ENCODE measurements around the gene RANGRF.

Gene RANGRF

DNA sequence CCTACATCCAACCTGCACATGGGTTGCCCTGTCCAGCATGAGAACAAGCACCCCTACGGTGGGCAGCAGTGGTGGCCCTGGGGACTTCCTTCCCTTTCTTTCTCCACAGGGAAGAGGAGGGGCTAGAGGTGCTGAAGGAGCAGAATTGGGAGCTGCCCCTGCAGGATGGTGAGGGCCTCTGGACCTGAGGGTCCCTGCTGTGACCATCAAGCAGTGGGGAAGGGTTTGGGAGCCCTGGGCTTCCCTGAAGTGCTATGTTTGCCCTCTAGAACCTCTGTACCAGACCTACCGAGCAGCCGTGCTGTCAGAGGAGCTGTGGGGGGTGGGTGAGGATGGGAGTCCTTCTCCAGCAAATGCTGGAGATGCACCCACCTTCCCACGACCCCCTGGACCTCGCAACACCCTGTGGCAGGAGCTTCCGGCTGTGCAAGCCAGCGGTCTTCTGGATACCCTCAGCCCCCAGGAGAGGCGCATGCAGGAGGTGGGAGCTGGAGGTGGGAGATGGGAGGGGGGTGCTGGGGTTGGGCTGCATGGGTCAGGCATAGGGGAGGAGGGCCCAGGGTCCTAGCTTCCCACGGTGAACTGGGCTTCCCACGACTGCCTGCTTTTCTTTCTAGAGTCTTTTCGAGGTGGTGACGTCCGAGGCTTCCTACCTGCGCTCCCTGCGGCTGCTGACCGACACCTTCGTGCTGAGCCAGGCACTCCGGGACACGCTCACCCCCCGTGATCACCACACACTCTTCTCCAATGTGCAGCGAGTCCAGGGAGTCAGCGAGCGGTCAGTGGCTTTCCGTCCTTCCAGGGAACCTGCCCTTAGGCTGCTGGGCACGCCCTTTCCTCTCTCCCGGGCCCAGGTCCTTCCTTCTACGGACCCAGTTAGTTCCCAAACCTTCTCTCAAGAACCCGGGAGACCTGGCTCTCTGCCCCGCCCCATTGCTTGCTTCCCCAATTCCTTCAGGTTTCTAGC is 26.6 kb downstream of the RANGRF start:
- no peak for DNase-seq

DNA sequence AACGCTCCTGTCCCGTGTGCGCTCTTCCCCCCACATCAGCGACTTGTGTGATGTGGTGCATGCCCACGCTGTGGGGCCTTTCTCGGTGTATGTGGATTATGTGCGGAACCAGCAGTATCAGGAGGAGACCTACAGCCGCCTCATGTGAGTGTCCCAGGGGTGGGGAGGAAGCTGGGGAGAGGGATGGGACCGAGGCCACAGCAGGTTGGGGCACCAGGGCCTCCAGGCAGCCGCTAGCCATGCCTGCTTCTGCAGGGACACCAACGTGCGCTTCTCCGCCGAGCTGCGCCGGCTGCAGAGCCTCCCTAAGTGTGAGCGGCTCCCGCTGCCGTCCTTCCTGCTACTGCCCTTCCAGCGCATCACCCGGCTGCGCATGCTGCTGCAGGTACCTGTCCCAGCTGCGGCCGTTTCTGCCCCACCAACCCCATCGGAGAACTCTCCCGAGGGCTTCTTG is 27.3 kb downstream of the RANGRF start:
- no peak for DNase-seq

DNA sequence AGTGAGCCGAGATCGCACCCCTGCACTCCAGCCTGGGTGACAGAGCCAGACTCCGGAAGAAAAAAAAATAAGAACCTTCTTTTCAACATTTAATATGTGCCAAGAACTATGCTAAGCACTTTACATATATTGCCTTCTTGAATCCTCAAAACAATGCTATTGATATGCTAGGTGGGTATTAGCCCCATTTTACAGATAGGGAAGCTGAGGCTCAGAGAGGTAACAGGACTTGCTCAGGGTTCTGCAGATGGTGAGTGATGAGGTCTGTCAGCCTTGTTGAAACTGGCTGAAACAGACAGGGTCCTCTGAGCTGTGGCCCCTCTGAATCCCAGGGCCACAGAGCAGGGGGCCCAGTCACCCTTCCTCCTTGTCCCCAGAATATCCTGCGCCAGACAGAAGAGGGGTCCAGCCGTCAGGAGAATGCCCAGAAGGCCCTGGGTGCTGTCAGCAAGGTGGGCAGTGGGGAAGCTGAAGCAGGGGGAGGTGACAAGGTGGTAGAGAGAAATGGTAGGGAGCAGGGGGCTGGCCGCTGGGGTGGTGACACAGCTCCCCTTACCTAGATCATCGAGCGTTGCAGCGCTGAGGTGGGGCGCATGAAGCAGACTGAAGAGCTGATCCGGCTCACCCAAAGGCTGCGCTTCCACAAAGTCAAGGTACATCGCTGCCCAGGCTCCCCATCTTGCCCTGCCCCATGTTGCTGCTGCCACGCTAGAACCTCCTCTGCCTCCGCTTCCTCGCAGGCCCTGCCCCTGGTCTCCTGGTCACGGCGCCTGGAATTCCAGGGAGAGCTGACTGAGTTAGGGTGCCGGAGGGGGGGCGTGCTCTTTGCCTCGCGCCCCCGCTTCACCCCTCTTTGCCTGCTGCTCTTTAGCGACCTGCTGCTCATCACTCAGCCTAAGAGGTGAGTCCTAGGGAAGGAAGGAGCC is 29.8 kb downstream of the RANGRF start:
- DNase-seq, result no peak

DNA sequence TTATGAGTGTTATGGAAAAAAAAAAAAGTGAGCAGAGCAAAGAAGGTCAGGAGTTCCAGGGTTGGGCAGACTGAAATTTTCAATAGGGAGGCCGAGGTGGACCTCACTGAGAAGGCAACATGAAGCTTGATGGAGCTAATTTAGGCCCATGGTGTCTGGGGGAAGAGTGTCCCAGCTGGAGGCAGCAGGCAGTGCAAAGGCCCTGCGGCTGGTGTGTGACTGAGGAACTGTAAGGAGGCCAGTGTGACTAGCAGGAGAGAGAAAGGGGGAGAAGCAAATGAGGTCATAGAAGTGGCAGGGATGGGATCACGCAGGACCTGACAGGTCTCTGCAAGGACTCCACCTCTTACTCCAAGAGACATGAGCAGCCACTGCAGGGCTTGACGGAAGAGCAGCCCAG is 31.8 kb downstream of the RANGRF start:
- DNase-seq, result no peak

DNA sequence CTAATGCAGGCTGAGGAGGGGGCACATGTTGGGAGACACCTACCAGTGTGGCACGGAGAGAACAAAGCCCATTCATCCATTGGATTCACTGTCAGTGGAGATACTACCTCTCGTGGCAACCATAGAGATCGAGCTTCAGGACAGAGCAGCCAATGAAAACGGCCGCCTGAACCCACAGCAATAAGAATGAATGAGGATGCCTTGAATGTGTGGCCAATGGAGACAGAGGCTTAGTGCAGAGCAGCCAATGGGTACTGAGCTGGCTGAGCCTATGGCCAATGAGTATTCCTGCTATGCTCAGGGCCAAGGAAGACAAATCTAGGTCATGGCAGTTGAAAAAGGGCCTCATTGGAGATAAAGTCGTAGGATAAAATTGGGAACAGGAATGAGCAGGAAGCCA is 32.5 kb downstream of the RANGRF start:
- DNase-seq, result no peak

DNA sequence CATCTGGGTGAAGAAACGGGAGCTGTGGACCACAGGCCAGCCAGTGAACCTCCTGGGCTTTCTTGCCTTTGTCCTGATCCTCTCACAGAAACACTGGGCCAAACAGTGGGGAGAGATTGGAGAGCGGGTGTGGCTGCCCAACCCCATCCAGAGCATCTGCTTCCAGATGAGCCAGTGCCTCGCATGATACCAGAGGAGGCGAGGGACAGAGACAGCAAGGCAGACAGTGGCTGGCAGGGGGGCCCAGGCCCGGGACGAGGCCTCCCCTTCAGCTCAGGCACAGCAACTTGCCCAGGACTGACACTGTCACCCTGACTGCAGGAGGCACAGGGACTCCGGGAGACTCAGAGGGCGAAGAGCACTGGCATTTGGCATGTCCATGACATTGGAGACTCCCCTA is 33.6 kb downstream of the RANGRF start:
- no peak for DNase-seq

DNA sequence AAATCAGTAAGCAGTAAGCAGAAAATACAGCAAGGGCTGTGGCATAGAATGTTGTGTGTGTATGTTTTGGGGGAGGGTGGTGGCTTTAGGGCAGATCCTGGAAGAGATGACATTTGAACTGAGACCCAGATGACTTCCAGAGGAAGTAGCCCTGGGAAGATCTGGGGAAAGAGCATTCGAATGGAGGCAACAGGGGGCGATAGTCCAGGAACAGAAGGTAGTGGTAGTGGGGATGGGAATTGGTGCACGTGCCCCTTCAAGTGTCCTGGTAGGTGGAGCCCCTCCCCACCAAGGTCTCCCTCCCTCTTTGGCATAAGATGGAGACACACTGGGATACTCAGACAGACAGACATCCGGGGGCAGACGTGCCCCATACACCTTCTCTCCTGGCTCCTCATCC is 35.7 kb downstream of the RANGRF start:
- DNase-seq, result no peak

DNA sequence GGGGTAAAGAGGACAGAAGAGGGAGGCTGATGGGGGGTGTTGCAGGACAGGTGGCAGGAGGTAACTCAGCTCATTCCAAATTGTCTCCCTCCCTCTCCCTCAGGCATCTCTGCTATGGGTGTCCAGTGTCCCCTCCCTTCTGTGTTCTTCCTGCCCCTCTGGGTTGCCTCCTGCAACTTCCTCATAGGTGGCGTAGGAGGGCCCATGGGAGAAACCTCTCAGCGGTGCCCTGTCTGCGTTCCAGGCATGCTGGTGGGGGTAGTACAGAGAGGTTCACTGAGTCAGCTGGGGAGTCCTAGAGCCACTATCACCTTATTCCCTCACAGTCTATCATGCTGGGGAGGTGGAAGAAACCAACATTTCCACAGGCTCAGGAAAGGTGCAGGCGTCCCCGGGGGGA is 36.5 kb downstream of the RANGRF start:
- no peak for DNase-seq

DNA sequence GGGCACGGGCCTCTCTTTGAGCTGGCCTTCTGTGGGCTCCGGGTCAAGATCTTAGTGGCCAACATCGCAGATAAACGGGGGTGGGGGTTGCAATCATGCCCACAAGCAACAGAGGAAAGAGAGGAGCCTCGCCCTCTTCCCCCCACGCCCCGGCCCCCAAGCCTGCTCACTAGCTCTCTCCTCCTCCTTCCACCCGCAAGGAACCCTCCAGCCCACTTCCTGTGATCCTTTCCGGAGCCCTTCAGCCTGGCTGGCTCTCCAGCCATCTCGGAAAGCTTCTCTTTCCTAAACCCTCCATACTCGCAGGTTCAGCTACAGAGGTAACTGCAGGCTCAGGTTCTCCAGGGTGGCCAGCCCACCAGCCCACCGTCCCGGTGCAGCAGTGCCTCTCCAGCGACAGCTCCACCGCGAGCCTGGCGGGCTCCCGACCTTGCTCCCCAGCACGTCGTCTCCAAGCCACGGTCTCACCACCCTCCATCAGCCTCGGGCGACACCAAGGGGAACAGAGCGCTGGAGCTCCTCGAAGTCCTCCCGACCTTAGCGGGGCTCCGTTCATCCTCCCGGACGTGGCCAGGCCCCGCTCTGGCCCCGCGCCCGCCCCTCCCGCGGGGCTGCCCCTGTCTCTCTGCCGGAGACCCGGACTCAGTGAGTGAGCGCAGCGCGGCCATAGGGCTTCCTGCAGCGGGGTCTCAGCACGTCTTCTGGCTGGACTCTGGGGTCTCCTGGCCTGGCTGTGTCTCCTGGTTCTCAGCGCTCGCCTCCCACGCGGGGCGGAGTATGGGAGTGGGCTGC is 38.2 kb downstream of the RANGRF start:
- no peak for DNase-seq

DNA sequence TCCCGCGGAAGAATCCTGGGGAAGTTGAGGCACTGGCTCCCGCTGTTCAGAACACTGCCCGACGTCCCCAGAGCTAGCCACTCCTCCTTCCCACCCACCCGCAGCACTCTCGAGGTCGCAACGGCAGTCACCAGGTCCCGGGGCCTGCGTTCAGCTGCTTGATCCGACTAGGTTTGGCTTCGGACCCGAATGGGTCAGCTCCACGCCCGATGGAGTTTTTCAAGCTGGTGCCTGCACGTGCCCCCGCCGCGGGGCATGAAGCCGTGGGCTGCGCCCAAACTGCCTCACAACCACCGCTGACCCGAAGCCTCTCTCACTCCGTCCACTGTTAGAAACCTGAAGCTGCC is 38.8 kb downstream of the RANGRF start:
- no peak for DNase-seq

DNA sequence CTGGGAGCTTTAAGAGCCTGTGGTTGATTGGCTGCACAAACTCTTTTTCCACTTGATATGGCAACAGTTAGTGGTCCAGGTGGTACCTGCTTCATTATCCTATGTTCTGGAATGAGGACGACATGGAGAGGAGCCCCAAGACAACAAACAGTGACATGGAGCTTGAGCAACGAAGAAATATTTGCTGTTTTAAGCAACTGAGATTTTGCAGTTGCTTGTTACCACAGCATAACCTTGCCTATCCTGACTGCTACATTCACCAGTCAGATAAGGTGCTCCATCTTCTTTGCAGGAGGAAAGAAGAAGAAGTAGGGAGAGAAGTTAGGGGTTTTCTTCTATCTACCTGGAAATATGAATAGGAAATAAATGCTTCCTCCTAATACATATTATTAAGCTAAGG is 43.7 kb downstream of the RANGRF start:
- DNase-seq, result no peak

DNA sequence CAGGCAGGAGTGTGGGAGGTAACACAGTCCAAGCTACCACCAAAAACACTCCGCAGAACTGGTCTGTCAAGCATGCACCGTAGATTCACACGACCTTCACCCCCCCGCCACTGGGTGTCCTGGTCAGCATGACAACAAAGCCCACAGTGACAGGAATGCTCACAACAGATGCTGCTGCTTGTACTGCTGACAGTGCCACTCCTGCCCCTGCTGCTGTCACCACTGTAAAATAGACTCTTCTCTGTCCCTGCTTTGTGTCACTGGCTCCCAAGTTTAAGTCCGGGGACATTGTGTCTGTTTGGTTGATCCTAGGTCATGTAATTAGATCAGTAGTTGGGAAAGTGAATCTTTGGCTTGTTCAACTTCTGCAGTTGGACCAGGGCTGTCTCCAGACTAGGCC is 44.2 kb downstream of the RANGRF start:
- no peak for DNase-seq

DNA sequence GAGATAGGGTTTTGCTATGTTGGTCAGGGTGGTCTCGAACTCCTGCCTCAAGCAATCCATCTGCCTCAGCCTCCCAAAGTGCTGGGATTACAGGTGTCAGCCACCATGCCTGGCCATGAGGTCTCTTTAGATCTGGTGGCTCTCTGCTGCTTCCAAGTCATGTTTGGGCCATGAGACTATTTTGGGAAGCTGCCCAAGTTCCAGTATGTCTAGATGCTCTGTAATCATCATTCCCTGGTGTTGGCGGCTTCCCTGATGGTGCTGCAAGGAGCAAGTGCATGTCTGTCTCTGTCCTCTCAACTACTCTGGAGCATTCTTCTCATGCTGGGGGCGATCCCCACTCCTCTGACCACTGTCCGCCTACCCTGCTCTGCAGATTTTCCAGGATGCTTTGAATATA is 44.8 kb downstream of the RANGRF start:
- no peak for DNase-seq

DNA sequence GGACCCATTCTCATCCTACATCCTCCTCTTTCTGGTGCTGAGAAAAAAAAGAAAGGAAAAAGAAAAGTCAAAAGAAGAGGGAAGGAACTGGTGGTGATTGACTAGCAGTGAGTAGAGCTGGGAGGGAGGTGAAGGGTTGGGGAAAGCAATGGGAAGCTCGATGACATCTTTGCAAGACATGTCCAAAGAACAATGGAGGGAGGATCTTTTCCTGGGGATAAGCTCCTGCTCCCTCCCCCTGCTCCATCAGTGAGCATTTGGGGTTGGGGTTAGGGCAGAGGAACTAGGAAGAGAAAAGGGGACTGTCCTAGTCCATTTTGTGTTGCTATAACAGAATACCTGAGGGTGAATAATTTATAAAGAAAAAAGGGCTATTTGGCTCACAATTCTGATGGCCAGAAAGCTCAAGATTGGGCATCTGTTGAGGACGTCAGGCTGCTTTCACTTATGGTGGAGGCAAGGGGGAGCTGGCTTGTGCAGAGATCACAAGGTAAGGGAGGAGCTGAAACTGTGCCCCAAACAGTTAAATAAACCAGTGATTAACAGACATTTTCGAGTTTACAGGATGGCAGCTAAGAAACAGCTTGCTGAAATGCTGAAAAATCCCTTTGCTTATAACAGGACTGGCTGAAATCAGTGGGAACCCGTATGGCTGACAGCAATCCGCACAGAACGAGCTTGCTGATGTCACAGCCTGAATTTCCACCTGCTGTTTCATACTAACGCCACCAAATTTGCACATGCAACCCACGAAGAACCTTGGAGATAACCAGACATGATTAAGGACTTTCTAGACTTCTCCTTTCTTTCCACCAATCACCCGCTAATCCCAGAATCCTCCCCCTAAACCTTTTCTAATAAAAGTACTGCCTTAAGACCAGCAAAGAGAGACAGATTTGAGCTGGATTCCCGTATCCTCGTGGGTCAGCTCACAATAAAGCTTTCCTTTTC is 49.6 kb downstream of the RANGRF start:
- no peak for DNase-seq

DNA sequence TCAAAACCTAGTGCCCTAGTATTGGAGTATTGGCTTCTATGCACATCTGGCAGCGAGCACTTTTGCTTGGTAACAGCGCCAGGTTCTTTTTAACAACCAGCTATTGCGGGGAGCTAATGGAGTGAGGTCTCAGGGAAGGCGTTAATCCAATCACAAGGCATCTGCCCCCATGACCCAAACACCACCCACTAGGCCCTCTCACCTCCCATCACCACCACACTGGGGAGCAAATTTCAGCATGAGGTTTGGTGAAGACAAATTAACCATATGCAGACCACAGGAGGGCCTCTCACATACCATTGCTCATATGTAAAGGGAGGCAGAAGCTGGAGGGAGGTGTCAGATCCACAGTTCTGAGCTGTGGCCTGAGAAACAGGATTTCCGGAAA is 50.3 kb downstream of the RANGRF start:
- DNase-seq, result no peak

DNA sequence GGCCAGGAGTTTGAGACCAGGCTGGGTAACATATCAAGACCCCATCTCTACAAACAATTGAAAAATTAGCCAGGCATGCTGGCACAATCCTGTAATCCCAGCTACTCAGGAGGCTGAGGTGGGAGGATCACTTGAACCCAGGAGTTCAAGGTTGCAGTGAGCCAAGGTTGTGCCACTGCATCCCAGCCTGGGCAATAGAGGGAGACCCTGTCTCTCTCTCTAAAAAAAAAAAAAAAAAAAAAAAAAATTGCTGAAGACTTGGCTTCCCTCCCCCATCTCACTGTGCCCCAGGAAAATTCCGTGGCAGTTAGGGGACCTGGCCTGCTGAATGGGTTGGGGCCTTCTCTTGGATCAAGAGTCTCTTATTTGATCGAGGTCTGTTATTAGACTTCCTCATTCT is 51.1 kb downstream of the RANGRF start, which contains the start of gene ODF4:
Gene ODF4 (plus strand): TSS at position 301 of the 400 bp plus-strand sequence. CDS start 212 bp downstream, outside the sequence.
- no peak for DNase-seq

Measured in activated CD4-positive, CD25-positive, alpha-beta regulatory T cell (primary cell).